Right forelimb (tissue), 1 donor: ENCODE data around the gene PTPN3.

Source experiments
- DNase-seq: peaks from one replicate; pipeline ENCODE4 v3.0.0-alpha.2; 2018

PTPN3 gene

DNA sequence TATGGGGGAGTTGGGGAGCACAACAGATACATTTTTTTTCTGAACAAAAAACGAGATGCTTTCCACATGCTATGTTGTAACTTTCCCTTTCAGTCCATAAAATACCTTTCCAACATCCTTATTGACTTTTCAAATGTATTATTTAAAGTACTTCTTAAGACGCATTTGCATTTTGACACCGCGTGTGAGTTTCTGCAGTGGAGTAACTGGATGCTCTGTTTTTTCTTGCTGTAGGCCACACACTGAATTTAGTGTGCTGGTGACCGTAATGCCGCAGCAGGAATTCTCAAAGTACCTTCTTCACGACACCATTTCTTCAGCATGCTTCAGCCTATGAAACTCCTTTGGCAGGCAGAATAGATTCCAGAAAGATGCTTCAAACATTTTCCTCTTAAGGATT, 163.0 kb downstream of the PTPN3 start:
- DNase-seq, result no peak

DNA sequence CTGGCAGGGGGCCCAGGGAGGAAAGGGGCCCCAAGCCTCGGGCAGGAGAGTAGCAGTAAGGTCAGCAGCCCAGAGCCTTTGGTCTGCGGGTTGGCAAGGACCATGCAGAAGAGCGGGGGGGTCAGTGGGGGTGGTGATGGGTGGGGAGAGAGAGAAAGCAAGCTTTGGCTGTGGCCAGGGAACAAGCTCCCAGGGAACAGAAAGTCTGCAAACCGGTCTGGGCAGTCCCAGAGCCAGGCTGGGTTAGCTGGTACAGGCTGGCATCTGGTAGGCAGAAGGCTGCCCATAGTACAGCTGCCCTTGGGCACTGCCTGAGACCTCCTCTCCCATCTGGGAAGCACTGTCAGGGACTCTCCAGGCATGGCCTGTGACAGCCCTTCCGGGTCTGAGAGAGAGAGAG, 166.8 kb downstream of the PTPN3 start:
- DNase-seq, result peak; percentile 73

DNA sequence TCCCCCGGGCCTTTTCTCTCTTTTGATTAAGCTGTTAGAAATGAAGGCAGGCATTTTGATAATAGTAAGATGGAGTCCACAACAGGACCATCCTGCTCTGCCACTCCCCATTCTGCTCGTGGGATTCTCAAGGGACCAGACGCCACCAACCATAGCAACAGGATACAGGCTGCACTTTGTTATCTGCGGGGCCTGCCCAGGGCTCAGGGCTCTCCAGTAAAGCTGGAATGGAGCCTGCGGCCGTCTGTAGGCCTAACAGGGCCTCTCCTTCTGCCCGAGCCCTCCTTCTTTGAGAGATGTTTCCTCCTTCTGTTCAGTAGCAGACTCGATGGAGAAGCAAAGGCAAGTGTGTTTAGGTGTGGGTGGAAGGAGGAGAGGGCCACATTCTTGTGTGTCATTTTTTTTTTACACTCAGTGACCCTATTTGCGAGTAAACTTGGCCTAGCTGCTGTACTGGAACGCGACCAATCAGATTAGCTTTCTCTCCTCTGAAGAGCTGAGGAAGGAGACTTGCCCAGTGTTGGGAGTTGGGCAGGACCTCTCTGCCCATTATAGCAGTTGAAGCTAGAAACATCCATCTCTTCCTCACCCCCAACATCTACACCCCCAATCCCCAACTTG, 168.4 kb downstream of the PTPN3 start:
- DNase-seq, result no peak

DNA sequence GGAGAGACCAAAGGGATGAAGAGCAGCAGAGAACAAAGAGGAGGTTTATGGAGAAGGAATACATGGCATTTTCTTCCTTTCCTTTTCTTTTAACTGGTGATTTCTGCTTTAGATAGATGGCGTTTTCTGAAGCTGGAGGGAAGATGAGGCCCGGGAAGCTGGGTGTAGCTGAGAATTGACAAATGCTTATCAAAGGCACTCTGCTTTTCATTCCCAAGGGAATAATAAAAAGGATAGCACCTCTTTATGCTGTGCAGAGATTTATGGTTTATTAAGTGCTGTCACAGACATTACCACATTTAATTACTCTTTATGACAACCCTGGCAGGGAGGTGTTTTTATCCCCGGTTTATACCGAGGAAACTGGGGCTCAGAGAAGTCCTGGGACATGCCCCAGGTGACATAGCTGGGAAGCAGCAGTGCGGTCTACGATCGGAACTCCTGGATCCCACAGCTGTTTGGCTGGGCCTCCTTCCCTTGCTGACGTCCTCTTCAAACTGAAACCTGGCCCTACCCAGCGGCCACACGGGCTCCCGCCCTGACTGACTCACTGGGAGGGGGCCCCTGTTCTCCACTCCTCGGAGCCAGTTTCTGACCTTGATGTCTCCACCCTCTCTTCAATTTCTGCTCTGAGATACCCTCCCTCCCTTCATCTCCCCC, 169.0 kb downstream of the PTPN3 start:
- peak; percentile 81 for DNase-seq
